Colonic mucosa (tissue), 4 donors: Measurements from ENCODE around the gene AFAP1L1. TPM values are rescaled to one million over a fixed set of nuclear protein-coding genes. Genes with fewer than 3 reads are reported as not detected.

Experiments used
- DNase-seq: peaks from one replicate; pipeline ENCODE4 v3.0.0-alpha.2; 2020
- H3K27ac ChIP-seq: fragments of 200-600 bp; one replicate; pipeline ENCODE4 v1.8.0; 2021
- H3K27me3 ChIP-seq: fragments of 200-600 bp; one replicate; pipeline ENCODE4 v1.8.0; 2021
- H3K36me3 ChIP-seq: fragments of 200-600 bp; one replicate; pipeline ENCODE4 v1.8.0; 2021
- H3K4me1 ChIP-seq: fragments of 200-600 bp; one replicate; pipeline ENCODE4 v1.8.0; 2021; ENCODE audit warnings: mild to moderate bottlenecking
- H3K4me3 ChIP-seq: fragments of 200-600 bp; one replicate; pipeline ENCODE4 v1.8.0; 2021
- H3K9ac ChIP-seq, 2 donors: one replicate each; pipeline ENCODE4 v1.7.0; 2013; ENCODE audit warnings: control low read depth in 2 of 2, low read depth in 2 of 2, low read length in 2 of 2
- H3K9me3 ChIP-seq: fragments of 200-600 bp; one replicate; pipeline ENCODE4 v1.8.0; 2021
- CTCF ChIP-seq: fragments of 200-600 bp; IDR thresholded peaks from one replicate; pipeline ENCODE4 v1.8.0; 2022; ENCODE audit warnings: antibody characterized with exemption, mild to moderate bottlenecking
- intact Hi-C: fragments of 100-400 bp; cut with DNase I; formaldehyde crosslinking; loops from one replicate; pipeline ENCODE4 v1.14.1; 2022
- total RNA-seq, 2 donors: library from RNA; stranded (reverse); fragmentation: NEBNext Ultra II Directional in 1 of 2; extraction: Animal tissue kit (Norgen Biotek cat#: 25700) in 1 of 2; gene quantifications; one replicate each; pipeline ENCODE4 v1.2.1, GENCODE V29; 2021
- donor health status: healthy.
- donor health status: DM: no; HTN: no; CAD: no.
- donor health status: DM: no; HTN: no; CAD: no.

Gene AFAP1L1
- total RNA-seq, 2 donors from 2014 or later, result 1.6 to 4.0 TPM

GRCh38 chr5:149280124-149280523, 8.5 kb downstream of the AFAP1L1 start:
- Histone ChIP-seq H3K36me3 (no peaks in the 10 kb centered on the region), H3K9me3 (no peaks in the 10 kb centered on the region), H3K4me1 (no peaks in the 10 kb centered on the region), H3K4me3 (no peak overlapping the region), H3K9ac (no peak overlapping the region), H3K27ac (no peak overlapping the region), H3K27me3 (no peaks in the 10 kb centered on the region)
- no peak for DNase-seq
- intact Hi-C loops, result no loop called here
- no peak for TF ChIP-seq CTCF

GRCh38 chr5:149280802-149281201, 9.1 kb downstream of the AFAP1L1 start:
- no peaks in the 10 kb centered on the region for H3K9me3 ChIP-seq
- intact Hi-C loops, result no loop called here
- no peaks in the 10 kb centered on the region for H3K4me1 ChIP-seq
- no peaks in the 10 kb centered on the region for H3K27me3 ChIP-seq
- H3K4me3 ChIP-seq, result no peak overlapping the region
- no peaks in the 10 kb centered on the region for H3K36me3 ChIP-seq
- H3K27ac ChIP-seq, result no peak overlapping the region
- DNase-seq, result no peak
- no peak for TF ChIP-seq CTCF
- H3K9ac ChIP-seq, result no peak overlapping the region

GRCh38 chr5:149282027-149282965, 10.6 kb downstream of the AFAP1L1 start:
- no peaks in the 10 kb centered on the region for H3K27me3 ChIP-seq
- intact Hi-C loops, result no loop called here
- H3K9me3 ChIP-seq, result no peaks in the 10 kb centered on the region
- no peak overlapping the region for H3K9ac ChIP-seq
- H3K36me3 ChIP-seq, result no peaks in the 10 kb centered on the region
- no peak overlapping the region for H3K4me3 ChIP-seq
- DNase-seq, result no peak
- TF ChIP-seq CTCF, result no peak
- H3K4me1 ChIP-seq, result no peaks in the 10 kb centered on the region
- H3K27ac ChIP-seq, result no peak overlapping the region

GRCh38 chr5:149282966-149283332, 11.3 kb downstream of the AFAP1L1 start:
- no peak overlapping the region for H3K9ac ChIP-seq
- H3K27me3 ChIP-seq, result no peaks in the 10 kb centered on the region
- no peaks in the 10 kb centered on the region for H3K4me1 ChIP-seq
- intact Hi-C loops, result no loop called here
- H3K36me3 ChIP-seq, result no peaks in the 10 kb centered on the region
- no peak overlapping the region for H3K4me3 ChIP-seq
- DNase-seq, result no peak
- TF ChIP-seq CTCF, result no peak
- no peak overlapping the region for H3K27ac ChIP-seq
- no peaks in the 10 kb centered on the region for H3K9me3 ChIP-seq

GRCh38 chr5:149283626-149284480, 12.2 kb downstream of the AFAP1L1 start:
- TF ChIP-seq CTCF, result no peak
- intact Hi-C loops, result no loop called here
- H3K9me3 ChIP-seq, result no peaks in the 10 kb centered on the region
- no peaks in the 10 kb centered on the region for H3K27me3 ChIP-seq
- H3K9ac ChIP-seq, result no peak overlapping the region
- no peaks in the 10 kb centered on the region for H3K4me1 ChIP-seq
- no peak for DNase-seq
- H3K4me3 ChIP-seq, result no peak overlapping the region
- H3K27ac ChIP-seq, result no peak overlapping the region
- H3K36me3 ChIP-seq, result no peaks in the 10 kb centered on the region
